ENCODE measurements around the gene RNF169. TPM values are rescaled to one million over a fixed set of nuclear protein-coding genes. Genes with fewer than 3 reads are reported as not detected.

The RNF169 gene, protein sequence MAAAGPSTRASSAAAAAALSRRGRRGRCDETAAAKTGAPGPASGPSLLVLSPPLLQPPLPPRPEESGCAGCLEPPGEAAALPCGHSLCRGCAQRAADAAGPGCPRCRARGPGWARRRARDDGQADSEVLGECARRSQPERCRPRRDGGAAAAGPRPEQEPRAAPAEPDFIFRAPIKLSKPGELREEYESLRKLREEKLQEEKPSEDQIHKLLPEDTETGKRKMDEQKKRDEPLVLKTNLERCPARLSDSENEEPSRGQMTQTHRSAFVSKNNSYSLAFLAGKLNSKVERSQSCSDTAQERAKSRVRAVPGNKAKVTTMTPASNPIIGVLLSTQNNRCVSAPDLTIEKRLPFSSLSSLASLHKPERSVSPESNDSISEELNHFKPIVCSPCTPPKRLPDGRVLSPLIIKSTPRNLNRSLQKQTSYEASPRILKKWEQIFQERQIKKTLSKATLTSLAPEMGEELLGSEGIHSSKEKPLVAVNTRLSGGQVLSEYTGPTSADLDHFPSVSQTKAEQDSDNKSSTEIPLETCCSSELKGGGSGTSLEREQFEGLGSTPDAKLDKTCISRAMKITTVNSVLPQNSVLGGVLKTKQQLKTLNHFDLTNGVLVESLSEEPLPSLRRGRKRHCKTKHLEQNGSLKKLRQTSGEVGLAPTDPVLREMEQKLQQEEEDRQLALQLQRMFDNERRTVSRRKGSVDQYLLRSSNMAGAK
- total RNA-seq = 10.4 TPM
- long read RNA-seq, partial matches to known transcripts = 2 of 2 reads
- long read RNA-seq, other reads (novel, unspliced or antisense) = 0 of 2 reads

DNA sequence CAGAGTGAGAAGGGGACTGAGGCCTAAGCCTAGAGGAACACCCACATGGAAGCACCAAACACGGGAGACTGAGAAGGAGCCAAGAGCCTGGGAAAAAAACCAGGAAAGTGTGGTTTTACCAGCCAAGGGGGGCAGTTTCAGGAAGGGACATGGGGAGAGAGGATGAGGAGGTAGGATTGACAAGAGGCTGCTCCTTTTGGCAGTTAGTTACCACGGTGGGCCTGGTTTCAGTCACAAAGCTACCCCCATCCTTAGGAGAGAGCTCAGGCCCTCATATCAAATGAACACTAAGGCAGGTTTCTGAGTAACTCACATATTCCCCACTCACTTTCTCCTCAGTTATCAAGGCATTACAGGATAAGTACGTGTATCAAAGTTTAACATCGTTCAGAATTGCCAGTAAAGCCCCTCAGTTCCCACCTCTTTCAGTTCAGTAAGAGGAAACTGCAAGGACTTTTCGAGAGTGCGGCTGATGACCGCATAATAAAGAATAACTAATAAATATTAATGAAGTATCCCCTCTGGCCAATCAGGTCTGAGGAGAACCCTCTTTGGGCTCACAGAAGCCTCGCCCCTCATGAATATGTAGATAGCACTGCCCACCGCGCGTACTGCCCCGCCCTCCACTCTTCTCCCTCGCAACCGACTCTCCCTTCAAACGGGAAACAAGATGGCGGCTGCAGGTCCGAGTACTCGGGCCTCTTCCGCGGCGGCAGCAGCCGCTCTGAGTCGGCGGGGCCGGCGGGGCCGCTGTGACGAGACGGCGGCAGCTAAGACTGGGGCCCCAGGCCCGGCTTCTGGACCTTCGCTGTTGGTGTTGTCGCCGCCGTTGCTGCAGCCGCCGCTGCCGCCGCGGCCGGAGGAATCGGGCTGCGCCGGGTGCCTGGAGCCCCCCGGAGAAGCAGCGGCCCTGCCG, at the start of gene RNF169:
Gene RNF169 (plus strand): TSS at position 639 of the 916 bp plus-strand sequence. CDS start 32 bp downstream, at position 671.
- peak; percentile 98 for DNase-seq (ENCODE audit: missing footprints)
- intact Hi-C loops (cut with DNase I) = loop anchor here (10.0 kb wide), 1 partner anchor 284 kb away; the partner anchor contains the start of gene KCNE3
- ATAC-seq = peak; percentile 99

DNA sequence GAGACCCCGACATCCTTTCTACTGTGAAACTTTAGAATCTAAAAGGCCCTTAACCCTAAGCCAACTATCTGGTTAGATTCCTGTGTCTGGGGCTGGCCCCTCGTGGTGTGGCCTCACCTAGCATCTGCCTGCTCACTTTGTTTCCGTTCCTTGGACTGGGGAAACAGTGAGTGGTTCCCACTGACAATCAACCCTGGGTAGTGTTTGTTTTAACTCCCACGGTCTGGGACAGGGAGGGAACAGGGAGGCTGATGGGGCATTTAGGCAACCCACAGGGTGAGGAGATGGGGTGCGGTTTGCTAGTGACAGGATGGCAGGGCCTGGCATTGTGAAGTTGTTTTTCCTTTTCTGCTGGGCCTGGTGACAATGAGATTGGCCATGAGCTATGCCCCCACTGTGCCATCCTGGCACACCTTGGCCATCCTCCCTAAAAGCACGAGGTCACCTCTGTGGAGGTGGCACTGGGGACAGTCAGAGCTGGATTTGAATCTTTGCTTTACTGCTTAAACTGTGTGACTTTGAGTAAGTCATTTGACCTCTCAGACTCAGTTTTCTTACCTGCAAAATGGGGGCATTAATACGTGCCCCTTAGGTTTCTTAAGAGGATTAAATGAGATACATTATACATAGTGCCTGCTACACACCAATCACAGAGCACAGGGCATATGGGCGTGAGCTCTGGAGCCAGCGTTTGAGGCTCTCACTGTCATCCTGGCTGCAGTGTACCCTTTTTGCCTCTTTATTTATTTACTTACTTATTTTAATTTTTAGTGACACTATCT, 48.8 kb upstream of the RNF169 start:
- ATAC-seq = no peak
- intact Hi-C loops (cut with DNase I) = no loop called here
- DNase-seq (ENCODE audit: missing footprints) = no peak

DNA sequence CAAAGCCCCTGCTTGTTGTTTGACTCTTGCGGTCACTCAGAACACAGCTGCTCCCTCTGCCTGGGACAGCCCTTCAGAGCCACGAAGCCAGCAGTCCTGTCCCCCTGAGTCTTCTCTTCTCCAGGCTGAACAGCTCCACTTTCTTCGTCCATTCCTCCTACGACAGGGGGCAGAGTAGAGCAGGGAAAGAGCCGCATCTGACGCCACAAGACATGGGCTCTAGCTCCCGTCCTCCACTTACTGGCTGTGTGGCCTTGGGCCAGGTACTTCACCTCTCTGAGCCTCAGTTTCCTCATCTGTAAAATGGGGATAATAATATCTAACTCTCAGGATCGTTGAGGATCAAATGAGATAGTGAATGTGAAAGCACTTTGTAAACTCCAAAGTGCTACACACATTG, 47.3 kb upstream of the RNF169 start:
- no peak for DNase-seq (ENCODE audit: missing footprints)
- intact Hi-C loops (cut with DNase I) = no loop called here

DNA sequence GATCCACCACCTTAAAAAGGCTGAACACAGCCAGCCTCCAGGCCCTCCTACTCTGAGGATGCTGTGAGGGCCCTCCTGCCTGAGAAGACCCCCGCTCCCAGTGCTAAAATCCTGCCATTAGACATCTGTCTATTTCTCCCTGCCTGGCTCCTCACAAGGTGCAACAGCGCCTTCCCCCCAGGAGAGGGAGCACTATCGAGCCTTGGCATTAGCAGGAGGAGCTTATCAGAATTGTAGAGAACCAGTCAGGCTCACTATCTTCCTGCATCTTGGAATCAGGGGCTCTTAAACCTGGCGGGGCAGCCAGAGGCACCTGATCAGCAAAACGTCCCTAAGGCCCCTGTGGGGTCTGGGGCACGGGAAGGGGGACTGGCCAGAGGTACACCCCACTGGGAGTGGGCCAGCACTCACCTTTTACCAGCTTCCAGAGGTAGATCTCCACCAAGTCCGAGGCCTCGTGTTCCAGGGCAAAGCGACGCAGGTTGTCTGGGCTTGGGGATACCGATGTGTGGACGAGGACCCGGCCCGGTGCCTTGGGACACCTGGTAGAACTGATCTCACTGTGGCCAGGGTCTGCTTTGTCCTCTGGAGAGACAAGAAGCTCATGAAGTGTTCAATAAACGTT, 46.2 kb upstream of the RNF169 start:
- ATAC-seq = peak; percentile 66

More for the DNA sequence above, 47.3 kb upstream of the RNF169 start:
- no peak for ATAC-seq

DNA sequence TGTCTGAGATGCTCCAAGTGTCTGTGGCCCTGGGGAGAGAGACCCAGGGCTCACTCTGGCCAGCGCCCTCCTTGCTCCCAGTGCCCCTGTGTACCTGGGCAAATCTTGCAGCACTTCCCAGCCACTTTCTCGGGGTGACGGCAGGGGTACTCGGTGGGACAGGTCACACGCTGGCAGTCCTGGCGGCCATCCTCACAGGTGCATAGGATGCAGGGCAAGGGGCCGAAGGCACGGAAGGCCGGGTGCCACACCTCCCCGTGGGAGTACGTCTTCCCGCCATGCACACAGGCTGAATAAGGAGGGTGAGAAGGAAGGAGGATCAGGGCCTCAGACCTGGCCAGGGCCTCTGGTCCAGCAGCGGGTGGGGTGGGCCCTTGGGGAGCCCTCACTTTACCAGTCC, 45.4 kb upstream of the RNF169 start:
- intact Hi-C loops (cut with DNase I) = loop anchor here (2.0 kb wide), 1 partner anchor 24 kb away; no protein-coding TSS in a partner anchor
- ATAC-seq (no peak), DNase-seq (ENCODE audit: missing footprints) (no peak)

More for the DNA sequence above, 46.2 kb upstream of the RNF169 start:
- intact Hi-C loops (cut with DNase I) = loop anchor here (2.0 kb wide), 1 partner anchor 24 kb away; no protein-coding TSS in a partner anchor
- peak; percentile 75 for DNase-seq (ENCODE audit: missing footprints)

DNA sequence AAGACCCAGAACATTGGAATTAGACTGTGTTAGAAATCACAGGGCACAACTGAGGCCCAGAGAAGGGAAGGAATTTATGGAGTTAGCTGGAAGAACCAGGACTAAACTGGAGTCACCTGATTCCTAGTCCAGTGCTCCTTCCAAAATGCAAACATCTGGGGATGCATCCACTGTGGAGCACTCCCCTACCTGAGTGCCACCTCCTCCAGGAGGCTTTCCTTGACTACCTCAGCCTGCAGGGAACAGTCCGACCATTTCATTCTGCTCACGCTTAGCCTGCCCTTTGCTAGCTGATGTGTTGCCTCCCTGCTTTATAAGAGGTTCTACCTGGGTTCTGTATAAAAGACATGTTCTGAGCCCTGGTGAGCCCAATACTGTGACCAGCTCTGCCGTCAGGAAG, 41.5 kb upstream of the RNF169 start:
- intact Hi-C loops (cut with DNase I) = no loop called here
- no peak for DNase-seq (ENCODE audit: missing footprints)
- no peak for ATAC-seq

DNA sequence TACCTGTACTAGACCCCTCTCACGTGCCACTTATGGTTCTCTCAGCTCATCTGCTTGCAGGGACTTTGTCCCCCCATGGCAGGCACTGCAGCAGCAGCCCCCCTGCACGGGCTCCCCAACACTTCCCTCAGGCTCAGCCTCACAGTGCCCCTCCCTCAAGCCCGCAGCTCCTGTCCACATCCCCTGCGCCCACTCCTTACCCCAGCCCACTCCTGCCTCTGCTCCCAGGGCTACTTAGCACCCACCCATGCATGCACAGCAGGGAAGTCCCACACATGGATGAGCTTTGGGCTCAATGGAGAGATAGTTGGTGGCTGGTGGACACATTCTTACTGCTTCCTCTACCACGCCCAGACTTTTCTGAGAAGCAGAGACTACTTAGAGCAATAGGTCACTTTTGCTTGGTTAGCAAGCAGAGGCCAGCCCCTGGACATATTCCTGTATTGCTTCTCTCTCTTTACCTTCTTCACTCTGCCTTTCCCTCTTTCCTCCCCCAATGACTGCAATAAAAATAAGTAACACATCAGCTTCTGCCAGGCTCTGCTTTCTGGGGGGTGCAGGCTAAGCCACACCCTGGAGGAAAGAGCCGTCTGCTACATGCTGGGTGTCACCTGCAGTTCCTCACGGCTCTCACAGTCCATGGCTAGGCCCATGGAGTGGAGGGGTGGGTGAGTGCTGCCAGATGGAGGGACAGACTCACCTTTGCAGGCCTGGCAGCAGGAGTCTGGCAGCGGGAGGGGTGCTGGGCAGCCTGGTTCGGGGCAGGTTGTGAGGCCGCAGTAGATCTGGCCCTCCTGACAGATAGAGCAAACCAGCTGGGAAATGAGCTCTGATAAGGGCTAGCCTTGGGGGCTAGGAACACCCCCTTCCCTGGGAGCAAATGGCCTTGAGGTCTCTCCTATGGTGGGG, 40.8 kb upstream of the RNF169 start:
- no peak for DNase-seq (ENCODE audit: missing footprints)
- intact Hi-C loops (cut with DNase I) = no loop called here
- no peak for ATAC-seq

DNA sequence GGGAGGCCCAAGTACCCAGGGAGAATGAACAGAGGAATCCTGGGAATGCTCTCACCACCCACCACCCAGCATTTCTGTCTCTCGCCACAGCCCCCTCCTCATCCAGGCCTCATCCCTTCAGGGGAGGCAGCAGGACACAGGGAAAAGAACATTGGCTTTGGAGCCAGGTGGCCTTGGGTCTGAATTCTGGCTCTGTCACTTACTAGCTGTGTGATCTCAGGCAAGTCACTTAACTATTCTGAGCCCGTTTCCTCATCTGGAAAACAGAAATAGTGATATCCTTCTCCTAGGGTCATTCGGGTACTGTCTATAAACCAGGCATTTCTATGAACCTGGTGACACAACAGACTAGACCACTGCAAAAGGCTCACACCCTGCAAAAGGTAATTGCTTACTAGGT, 39.5 kb upstream of the RNF169 start:
- DNase-seq (ENCODE audit: missing footprints) = no peak
- no peak for ATAC-seq
- intact Hi-C loops (cut with DNase I) = no loop called here

DNA sequence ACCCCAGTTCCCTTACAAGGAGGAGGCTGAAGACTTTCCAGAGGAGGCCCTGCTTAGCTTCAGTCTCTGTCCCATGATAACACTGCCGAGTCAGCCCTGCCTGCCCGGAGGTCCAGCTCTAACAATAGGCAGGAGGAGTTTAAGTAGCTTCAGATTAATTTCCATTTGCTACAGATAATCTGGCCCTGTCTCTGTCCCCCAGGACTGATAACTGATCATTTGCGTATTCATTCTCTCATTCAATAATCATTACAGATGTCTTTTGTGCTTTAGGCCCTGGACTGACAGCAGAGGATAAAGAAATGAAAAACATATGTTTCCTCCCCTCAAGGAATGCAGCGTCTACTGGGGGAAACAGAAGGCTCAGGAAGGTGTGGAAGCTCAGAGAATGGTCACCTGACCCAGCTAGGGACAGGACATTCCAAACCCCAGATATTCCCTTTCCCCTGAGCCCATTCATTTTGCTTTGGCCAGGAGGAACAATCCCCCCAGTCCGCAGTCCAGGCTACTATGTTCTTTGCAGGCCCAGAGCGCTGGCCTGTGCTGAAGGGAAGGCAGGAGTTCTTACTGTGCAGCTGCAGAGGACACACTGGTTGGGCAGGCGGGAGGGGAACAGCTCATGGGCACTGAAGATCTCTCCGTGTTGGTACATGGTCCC, 38.2 kb upstream of the RNF169 start:
- intact Hi-C loops (cut with DNase I) = no loop called here
- ATAC-seq (peak; percentile 76), DNase-seq (ENCODE audit: missing footprints) (peak; percentile 82)

DNA sequence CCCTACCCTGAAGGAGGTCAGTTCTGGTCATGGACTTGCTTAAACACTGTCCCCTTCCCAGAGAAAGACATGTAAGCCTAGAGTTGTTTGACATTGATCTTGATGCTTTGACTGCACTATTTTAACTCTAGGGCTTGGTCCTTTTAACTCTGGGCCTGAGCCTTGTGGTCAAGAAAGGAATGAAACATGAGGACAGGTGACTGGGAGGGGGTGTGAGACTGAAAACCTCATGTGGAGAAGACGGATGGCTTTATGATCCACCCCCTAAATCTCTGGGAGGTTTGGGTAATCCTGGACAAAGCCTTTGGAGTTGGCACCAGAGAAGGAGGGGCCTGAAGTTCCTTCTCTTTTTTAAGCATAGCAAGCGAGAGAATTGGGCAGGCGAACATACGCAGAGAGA, 35.0 kb upstream of the RNF169 start:
- DNase-seq (ENCODE audit: missing footprints) = no peak
- no peak for ATAC-seq
- intact Hi-C loops (cut with DNase I) = no loop called here

DNA sequence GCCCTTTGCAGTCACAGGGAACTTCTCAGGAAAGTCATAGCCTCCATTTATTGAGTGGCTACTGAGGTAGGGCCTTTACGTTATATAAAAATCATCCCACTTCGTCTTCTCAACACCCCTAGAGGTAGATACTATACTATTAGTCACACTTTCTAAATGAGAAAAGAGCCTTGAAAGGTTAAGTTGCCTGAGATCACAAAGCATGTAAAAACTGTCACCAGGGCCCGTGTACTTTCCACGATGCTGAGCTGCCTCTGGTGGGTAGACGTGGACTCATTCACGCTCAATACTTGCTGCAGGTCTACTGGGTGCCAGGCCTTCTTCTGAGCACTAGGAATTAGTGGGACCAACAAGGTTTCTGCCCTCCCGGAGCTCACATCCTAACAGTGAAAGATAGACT, 33.7 kb upstream of the RNF169 start:
- DNase-seq (ENCODE audit: missing footprints) = no peak
- intact Hi-C loops (cut with DNase I) = no loop called here
- ATAC-seq = no peak

DNA sequence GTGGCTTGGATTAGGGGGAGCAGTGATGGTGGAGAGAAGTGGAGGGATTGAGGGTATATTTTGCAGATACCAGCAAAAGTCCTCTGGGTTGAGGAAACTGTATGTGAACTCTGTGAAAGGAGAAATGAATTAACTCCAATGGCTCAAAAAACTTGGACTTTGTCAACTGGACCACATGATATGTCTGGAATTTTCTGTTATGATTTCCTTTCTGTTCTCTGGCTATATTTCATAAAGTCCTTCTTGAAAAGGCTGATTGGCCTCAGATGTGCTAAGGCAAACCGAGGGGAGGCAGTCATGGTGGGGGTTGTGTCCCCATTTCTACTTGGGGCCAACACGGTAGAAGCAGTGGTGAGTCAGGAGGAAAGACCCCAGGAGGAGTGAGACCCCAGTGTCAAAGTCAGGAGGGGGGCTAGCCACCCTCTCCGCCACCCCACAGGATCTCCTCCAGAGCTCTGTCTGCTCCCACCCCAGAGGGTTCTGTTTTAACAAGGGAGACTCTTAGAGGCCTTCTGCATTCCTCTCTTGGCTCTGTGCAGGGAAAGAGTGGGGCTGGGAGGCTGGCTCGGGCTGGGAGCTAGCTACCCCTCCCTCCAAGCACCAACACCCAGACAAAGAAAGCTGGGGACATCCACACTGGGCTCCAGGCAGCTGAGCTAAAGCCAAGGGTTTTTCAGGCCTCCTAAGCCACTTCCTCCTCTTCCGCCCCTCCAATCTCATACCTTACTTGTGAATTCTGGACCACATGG, 31.3 kb upstream of the RNF169 start:
- ATAC-seq (peak; percentile 8), DNase-seq (ENCODE audit: missing footprints) (no peak)
- intact Hi-C loops (cut with DNase I) = no loop called here

DNA sequence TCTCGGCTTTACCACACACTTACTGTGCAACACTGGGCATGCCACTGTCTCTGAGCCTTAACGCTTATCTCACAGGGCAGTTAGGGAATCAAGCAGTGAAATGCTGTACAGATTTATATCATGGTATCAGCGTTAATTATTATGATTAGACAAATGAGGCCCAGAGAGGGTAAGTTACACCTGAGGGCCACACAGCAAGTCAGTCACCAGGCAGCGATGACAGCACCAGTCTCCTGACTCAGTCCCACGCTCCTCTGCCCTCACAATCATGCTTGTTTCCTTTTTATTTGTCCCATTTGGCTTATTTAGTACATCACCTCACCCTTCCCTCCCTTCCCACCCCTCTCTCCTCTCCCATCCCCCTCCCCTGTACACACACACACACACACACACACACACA, 29.6 kb upstream of the RNF169 start:
- ATAC-seq (no peak), DNase-seq (ENCODE audit: missing footprints) (no peak)
- intact Hi-C loops (cut with DNase I) = no loop called here

DNA sequence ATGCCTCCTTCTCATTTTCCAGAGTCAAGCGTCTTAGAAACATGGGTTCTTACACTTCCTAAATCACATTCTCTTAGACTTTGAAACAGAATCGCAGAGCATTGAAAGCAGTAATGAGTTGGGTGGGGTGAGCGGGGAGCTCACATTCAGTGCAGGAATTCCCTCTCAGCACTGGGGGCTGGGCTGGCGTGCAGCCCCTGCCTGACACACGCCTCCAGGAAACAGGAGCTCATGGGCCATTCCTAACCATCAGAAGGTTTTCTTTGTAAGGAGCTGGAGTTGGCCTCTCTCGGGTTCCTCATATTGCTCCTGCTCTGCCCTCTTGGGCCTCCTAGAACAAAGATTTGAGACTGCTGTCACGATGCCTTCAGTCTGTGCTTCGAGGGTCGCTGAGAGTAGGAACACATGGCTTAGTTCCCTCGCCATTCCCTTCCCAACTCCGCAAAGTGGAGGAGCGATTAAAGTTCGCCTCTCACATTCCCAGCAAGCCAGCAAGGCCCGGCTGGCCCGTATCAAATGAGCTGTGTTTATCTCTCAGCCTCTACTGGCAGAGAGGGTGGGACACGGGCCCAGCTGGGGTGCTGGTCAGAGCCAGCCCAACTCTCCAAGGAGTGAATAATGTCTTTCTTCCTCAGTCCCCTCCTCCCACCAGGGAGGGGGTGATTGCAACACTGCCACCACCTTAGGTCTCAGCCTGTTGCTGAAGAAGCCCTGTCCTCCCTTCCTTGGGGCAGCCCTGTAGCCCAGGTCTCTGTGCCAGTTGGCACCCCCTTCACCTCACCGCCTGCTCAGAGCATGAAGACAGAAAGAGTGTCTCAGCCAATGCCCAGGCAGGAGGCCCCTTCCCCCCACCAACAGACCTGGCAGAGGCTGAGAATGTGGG, 27.8 kb upstream of the RNF169 start:
- ATAC-seq = peak; percentile 91
- peak; percentile 92 for DNase-seq (ENCODE audit: missing footprints)
- intact Hi-C loops (cut with DNase I) = no loop called here

DNA sequence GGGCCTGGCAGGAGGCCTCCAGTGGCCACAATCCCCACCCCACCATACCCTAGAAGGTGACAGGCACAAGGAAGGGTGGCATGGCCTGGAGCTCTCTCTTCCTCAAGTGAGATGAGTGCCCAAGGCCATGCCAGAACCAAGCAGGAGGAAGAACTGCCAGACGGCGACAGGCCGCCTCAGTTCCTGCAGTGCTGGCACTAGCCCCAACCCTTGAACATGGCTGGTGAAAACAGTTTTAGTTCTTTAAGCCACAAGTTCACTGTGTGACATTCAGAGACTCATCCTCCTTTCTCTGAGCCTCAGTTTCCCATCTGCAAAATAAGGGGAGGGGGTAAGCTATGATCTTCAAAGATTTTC, 27.2 kb upstream of the RNF169 start:
- DNase-seq (ENCODE audit: missing footprints) (no peak), ATAC-seq (peak; percentile 13)
- intact Hi-C loops (cut with DNase I) = no loop called here
